ENCODE data around the gene ZSCAN25. TPM values are rescaled to one million over a fixed set of nuclear protein-coding genes. Genes with fewer than 3 reads are reported as not detected.

Gene ZSCAN25
- total RNA-seq, 3 donors from 2014 or later (not counting 1 experiment from before 2014, with no cell fraction given): 24.4 to 37.4 (median 27.8) TPM

DNA sequence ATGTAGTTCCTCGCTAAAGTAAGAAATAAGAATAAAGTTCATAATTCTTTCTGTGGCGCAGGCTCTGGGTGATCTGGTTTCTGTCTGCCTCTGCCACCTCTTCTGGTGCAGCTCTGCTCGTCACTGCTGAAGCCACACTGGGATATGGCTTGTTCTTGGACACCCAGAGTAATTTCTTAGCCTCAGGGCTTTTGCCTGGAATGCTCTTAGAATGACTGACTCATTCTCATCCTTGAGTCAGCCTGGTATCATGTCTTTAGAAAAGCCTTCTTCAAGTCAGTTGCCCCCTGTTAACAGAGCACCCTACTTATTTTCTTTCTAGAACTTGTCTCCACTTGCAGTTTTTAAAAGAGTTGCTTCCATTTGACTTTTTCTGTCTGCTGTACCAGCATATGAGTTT, 2.0 kb downstream of the ZSCAN25 start:
- ATAC-seq (no peak), DNase-seq (no peak)
- no peaks in the 10 kb centered on the region for H3K27me3 Mint-ChIP-seq (ENCODE audit: low read depth in 2 of 2)
- H3K4me1 Mint-ChIP-seq: peaks cover 38 to 57% of the 10 kb centered on the region in 2 donors
- WGBS (ENCODE audit: insufficient coverage): over 99% methylated on average over 3 of the region's 3 CpGs
- H3K9me3 Mint-ChIP-seq: no peaks in the 10 kb centered on the region
- TF ChIP-seq, protein P1, sequence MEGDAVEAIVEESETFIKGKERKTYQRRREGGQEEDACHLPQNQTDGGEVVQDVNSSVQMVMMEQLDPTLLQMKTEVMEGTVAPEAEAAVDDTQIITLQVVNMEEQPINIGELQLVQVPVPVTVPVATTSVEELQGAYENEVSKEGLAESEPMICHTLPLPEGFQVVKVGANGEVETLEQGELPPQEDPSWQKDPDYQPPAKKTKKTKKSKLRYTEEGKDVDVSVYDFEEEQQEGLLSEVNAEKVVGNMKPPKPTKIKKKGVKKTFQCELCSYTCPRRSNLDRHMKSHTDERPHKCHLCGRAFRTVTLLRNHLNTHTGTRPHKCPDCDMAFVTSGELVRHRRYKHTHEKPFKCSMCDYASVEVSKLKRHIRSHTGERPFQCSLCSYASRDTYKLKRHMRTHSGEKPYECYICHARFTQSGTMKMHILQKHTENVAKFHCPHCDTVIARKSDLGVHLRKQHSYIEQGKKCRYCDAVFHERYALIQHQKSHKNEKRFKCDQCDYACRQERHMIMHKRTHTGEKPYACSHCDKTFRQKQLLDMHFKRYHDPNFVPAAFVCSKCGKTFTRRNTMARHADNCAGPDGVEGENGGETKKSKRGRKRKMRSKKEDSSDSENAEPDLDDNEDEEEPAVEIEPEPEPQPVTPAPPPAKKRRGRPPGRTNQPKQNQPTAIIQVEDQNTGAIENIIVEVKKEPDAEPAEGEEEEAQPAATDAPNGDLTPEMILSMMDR (IDR thresholded peaks at IDR 0.05): no peak
- no peak overlapping the region for H3K4me3 ChIP-seq (ENCODE audit: low read length)
- no peak overlapping the region for H3K27ac ChIP-seq (ENCODE audit: low read length)
- peaks cover 51% of the 10 kb centered on the region for H3K36me3 ChIP-seq (ENCODE audit: control insufficient read depth, insufficient read depth, low read length)
- H3K27ac Mint-ChIP-seq: peak overlapping the region; percentile 90 to 96
- H3K4me1 ChIP-seq (ENCODE audit: control insufficient read depth, insufficient read depth, low read length): peaks cover 26% of the 10 kb centered on the region
- H3K27me3 ChIP-seq (ENCODE audit: control insufficient read depth, insufficient read depth, low read length): no peaks in the 10 kb centered on the region
- intact Hi-C loops (cut with micrococcal nuclease): loop anchor here (5.0 kb wide), 1 partner anchor 116 kb away; the partner anchor contains the start of genes ZKSCAN5 and ZNF394
- H3K36me3 Mint-ChIP-seq: no peaks in the 10 kb centered on the region
- peak overlapping the region; percentile 6 for H3K4me3 Mint-ChIP-seq
- H3K9me3 ChIP-seq (ENCODE audit: control insufficient read depth, insufficient read depth, low read length): no peaks in the 10 kb centered on the region

DNA sequence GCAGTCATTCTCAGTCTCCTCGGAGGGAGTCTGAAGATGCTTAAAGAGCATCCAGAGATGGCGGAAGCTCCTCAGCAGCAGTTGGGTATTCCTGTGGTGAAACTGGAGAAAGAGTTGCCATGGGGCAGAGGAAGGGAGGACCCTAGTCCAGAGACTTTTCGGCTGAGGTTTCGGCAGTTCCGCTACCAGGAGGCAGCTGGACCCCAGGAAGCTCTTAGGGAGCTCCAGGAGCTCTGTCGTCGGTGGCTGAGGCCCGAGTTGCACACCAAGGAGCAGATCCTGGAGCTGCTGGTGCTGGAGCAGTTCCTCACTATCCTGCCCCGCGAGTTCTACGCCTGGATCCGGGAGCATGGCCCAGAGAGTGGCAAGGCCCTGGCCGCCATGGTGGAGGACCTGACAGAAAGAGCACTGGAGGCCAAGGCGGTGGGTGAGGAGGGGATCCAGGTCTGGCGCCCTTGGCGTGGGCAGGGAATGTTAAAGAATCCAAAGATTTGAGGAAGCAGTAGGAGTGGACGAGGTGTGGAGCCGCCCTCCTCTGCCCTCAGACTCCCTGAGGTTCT, 2.9 kb downstream of the ZSCAN25 start:
- WGBS (ENCODE audit: insufficient coverage): 96% methylated on average over 18 of the region's 18 CpGs
- TF ChIP-seq, protein P1 (IDR thresholded peaks at IDR 0.05): no peak
- ATAC-seq (no peak), DNase-seq (no peak)
- Histone ChIP-seq H3K4me3 (ENCODE audit: low read length) (no peak overlapping the region), H3K4me1 (ENCODE audit: control insufficient read depth, insufficient read depth, low read length) (peaks cover 36% of the 10 kb centered on the region), H3K27me3 (ENCODE audit: control insufficient read depth, insufficient read depth, low read length) (no peaks in the 10 kb centered on the region), H3K9me3 (ENCODE audit: control insufficient read depth, insufficient read depth, low read length) (no peaks in the 10 kb centered on the region), H3K36me3 (ENCODE audit: control insufficient read depth, insufficient read depth, low read length) (peaks cover 56% of the 10 kb centered on the region), H3K27ac (ENCODE audit: low read length) (no peak overlapping the region)
- H3K27me3 Mint-ChIP-seq (ENCODE audit: low read depth in 2 of 2): no peaks in the 10 kb centered on the region
- no peaks in the 10 kb centered on the region for H3K9me3 Mint-ChIP-seq
- H3K27ac Mint-ChIP-seq: no peak overlapping the region
- peaks cover 47 to 64% of the 10 kb centered on the region in 2 donors for H3K4me1 Mint-ChIP-seq
- H3K4me3 Mint-ChIP-seq: no peak overlapping the region
- intact Hi-C loops (cut with micrococcal nuclease): loop anchor here (5.0 kb wide), 1 partner anchor 117 kb away; the partner anchor contains the start of genes ZKSCAN5 and ZNF394
- H3K36me3 Mint-ChIP-seq: no peaks in the 10 kb centered on the region

DNA sequence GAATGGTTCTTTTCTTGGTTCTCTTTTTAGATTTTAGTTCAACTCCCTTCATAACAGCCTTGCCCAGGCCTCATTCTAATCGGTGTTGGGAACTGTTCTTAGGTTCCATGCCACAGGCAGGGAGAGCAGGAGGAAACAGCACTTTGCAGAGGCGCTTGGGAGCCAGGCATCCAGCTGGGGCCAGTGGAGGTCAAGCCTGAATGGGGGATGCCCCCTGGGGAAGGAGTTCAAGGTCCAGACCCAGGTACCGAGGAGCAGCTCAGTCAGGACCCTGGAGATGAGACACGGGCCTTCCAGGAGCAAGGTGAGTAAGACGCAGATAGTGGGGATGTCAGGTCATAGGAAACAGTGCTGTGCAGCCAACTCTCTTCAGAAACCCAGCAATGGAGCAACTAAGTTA, 4.5 kb downstream of the ZSCAN25 start:
- H3K27ac ChIP-seq (ENCODE audit: low read length): no peak overlapping the region
- Mint-ChIP-seq H3K9me3 (no peaks in the 10 kb centered on the region), H3K27ac (peak overlapping the region in 1 of 2 donors; percentile 48), H3K36me3 (peaks cover 6% of the 10 kb centered on the region), H3K27me3 (ENCODE audit: low read depth in 2 of 2) (no peaks in the 10 kb centered on the region), H3K4me1 (peaks cover 51 to 65% of the 10 kb centered on the region in 2 donors), H3K4me3 (no peak overlapping the region)
- no peak for ATAC-seq
- TF ChIP-seq, protein P1 (IDR thresholded peaks at IDR 0.05): no peak
- WGBS (ENCODE audit: insufficient coverage): over 99% methylated on average over 5 of the region's 5 CpGs
- no peak for DNase-seq
- H3K4me3 ChIP-seq (ENCODE audit: low read length): no peak overlapping the region
- H3K36me3 ChIP-seq (ENCODE audit: control insufficient read depth, insufficient read depth, low read length): peaks cover 71% of the 10 kb centered on the region
- H3K27me3 ChIP-seq (ENCODE audit: control insufficient read depth, insufficient read depth, low read length): no peaks in the 10 kb centered on the region
- intact Hi-C loops (cut with micrococcal nuclease): no loop called here
- H3K9me3 ChIP-seq (ENCODE audit: control insufficient read depth, insufficient read depth, low read length): no peaks in the 10 kb centered on the region
- peaks cover 40% of the 10 kb centered on the region for H3K4me1 ChIP-seq (ENCODE audit: control insufficient read depth, insufficient read depth, low read length)

DNA sequence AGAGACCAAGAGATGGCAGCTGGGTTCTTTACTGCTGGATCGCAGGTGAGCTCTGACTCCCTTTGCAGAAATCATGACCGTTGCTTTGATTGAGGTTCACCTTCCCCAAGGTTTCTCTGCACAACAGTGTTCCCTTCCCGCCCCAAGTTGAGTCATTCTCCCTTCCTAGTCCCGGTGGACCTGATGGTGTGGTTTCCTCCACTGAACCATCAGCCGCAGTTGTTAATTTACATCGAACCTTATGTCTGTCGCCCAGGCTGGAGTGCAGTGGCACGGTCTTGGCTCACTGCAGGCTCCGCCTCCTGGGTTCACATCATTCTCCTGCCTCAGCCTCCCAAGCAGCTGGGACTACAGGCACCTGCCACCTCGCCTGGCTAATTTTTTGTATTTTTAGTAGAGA, 5.8 kb downstream of the ZSCAN25 start:
- intact Hi-C loops (cut with micrococcal nuclease): no loop called here
- Mint-ChIP-seq H3K4me3 (no peak overlapping the region), H3K27me3 (ENCODE audit: low read depth in 2 of 2) (no peaks in the 10 kb centered on the region), H3K4me1 (peaks cover 38 to 54% of the 10 kb centered on the region in 2 donors), H3K9me3 (no peaks in the 10 kb centered on the region), H3K36me3 (peaks cover 8% of the 10 kb centered on the region), H3K27ac (peak overlapping the region in 1 of 2 donors; percentile 85)
- TF ChIP-seq, protein P1 (IDR thresholded peaks at IDR 0.05): no peak
- ATAC-seq (no peak), DNase-seq (no peak)
- H3K4me1 ChIP-seq (ENCODE audit: control insufficient read depth, insufficient read depth, low read length): peaks cover 32% of the 10 kb centered on the region
- 96% methylated on average over 10 of the region's 10 CpGs for WGBS (ENCODE audit: insufficient coverage)
- H3K4me3 ChIP-seq (ENCODE audit: low read length): no peak overlapping the region
- peaks cover 84% of the 10 kb centered on the region for H3K36me3 ChIP-seq (ENCODE audit: control insufficient read depth, insufficient read depth, low read length)
- H3K27me3 ChIP-seq (ENCODE audit: control insufficient read depth, insufficient read depth, low read length): no peaks in the 10 kb centered on the region
- no peak overlapping the region for H3K27ac ChIP-seq (ENCODE audit: low read length)
- H3K9me3 ChIP-seq (ENCODE audit: control insufficient read depth, insufficient read depth, low read length): no peaks in the 10 kb centered on the region
